GM21515 (cell line): ENCODE data around the gene CFAP141.

Experiments
- ATAC-seq: cut with Tn5 transposase; IDR thresholded peaks from one replicate; pipeline ENCODE4 v1.9.1; 2021; ENCODE audit not compliant: unreplicated experiment

Gene CFAP141

DNA sequence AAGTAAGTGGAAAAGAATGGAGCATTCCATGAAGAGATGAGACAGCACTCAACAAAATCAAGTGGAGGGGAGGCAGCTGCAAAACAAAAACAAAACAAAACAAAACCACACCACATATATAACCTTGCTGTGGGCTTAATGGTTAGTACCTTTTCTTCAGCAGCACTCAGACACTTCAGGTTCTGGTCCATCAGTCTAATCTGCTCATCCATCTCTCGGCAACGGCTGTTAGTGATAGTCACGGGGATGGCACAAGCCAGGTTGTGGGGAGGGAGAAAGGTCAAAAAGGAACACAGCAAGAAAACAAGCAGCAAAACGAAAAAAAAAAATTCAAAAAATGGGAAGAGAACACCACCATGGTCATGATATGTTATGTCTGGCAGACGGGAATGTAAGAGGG lies 34.3 kb downstream of the CFAP141 start:
- no peak for ATAC-seq

DNA sequence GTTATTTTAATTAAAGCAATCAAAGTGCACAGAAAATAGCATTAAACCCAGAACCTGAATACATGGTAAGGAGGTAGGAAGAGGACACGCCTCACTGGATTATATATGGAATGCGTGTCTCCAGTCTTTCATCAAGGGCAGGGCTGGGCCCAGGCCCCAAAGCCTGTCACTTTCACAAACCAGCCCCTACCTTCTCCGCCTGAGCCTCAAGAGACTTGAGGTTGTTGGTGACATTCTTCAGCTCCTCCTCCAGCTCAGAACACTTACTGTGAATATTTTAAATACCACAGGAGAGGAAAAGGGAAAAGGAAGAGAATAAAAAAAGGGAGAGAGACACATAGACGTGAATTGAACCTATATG lies 34.9 kb downstream of the CFAP141 start:
- ATAC-seq = no peak

DNA sequence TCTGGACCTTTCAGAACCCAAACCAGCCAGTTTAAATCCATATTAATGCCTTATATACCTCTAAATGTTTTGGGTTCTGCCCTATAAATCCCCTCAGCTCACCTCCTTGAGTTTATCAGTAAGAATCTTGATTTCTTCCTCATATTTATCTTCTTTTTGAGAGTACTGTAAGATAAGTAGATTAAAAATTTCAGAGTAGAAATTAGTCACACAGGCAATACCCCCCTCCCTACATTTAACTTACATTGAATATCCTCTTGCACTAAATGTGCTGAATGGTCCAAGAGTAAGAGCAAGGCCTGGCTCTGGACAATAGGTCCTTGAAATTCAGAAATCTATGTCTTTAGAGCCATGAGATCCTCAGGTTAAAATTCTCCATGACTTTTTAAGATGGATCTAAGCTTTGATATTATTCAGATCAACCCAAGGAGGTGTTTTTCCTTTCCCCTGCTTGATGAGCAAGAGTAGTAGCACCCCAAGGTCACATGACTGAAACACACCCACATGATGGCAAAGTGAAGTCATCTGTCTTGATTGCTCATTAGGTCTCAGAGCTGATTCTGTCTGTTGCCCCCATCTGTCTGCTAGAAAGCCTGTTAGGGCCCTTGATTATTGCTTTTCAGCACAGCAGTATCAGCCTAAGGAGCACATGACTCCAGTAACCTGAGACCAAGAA lies 35.4 kb downstream of the CFAP141 start:
- ATAC-seq = no peak

DNA sequence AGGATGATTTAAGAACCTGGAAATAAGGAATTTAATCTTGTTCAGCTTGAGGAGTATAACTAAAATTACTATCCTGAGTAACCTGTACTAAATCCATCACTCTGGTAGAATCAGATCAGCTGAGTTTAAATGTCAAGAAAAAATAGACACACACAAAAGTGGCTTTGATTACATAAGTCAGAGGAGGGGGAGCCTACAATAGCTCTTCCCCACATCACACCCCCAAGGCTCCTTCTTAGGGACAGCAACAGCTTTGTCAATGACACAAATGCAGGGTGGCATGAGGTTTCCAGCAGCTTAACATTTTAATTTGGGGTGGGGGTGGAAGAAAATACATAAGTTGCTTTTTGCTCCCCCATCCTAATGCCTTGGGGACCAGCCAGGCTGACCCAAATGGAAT lies 38.7 kb downstream of the CFAP141 start:
- no peak for ATAC-seq

DNA sequence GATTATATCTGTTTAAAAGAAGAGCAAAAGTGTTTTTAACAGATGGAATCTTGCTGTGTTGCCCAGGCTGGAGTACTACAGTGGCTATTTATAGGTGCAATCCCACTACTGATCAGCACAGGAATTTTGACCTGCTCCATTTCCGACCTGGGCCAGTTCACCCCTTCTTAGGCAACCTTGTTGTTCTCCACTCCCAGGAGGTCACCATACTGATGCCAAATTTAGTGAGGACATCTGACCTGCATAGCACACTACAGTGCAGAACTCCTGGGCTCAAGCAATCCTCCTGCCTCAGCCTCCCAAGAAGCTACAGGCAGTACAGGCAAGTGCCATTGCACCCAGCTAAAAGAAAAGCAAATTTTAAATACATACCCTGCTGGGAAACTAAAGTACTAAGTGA lies 39.9 kb downstream of the CFAP141 start:
- ATAC-seq = no peak

DNA sequence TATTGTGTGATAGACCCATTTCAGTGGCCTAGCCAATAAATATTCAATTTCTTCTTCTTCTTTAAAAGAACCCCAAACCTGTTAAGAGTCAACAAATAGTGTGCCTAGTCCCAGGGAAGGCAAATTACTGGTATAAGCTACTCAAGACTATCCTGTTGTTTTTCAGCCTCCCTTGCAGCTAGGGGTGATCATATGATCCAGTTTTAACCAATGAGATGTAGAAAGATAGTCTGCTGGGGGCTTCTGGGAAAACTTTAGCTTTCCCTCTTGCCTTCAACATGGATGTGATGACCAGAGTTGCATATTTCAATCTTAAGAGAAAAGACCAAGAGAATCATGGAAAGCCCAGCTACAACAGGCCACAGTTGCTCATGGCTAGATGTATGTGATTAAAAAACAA lies 46.6 kb downstream of the CFAP141 start:
- ATAC-seq = no peak

DNA sequence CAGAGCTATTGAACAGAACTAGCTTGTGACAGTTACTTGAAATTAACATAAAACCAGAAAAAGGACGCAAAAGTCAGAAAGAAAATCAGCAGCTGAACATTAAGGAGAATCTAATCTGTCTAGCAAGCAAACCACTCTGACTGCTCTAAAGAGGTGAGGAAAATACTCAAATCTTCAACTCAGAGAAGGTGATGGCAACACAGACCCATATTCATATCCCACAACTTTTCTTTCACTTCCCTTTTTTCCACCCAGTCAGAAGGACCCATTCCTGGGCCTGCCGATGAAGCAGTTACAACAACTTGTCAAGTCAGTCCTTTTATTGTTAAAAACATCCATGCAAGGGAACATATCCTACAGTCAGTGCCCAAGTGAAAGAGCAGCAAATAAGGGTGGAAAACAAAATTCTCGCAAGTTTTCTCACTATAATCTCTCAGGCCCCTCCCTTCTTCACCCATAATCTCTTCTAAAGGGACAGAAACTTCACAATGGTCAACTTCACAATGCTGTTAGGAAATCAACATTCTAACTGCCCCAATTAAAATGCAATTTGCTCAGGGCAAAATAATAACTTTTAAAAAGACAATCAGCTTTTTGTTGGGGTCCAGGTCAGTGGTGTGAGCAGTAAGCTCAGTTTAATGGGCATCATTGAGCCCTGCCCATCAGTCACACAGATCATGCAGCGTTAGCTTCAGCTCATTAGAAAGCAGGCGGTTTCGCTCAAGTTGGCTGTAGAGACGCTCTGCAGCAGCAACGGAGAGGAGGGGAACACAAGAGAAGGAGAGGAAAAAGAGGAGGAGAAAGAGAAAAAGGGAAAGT lies 47.6 kb downstream of the CFAP141 start:
- ATAC-seq = peak; percentile 35

DNA sequence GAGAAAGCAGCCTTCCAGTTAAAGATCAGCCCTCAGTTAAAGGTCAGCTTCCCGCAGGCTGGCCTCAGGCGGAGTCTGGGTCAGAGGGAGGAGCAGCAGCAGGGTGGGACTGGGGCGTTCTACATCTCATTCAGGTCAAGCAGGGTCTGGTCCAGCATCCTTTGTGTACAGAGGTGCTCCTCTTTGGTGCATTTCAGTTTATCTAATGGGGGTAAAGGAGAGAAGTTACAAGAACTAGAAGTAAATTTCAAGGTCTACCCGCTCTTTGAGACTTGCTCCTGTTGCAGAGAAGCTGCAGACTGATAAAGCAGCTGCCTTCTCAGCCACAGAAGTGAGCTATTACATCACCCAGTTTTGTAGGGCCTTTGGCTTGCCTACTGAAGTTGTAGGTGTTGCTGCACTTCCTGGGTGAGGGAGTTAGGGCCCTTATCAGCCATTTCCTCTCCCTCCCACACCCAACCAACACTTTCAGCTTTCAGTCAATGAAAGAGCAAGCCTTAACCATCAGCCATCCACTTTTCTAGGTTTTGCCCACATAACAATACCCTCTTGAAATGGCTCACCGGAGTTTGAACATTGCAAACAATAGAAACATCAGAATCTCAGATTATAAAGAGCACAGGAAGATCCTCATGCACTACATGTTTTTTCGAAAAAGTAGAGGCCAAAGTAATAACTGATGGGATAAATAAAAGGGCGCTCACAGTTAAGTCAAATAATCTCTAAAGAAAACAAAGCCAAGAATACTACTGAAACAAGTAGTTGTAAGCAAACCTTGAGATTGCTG lies 48.4 kb downstream of the CFAP141 start:
- peak; percentile 89 for ATAC-seq

DNA sequence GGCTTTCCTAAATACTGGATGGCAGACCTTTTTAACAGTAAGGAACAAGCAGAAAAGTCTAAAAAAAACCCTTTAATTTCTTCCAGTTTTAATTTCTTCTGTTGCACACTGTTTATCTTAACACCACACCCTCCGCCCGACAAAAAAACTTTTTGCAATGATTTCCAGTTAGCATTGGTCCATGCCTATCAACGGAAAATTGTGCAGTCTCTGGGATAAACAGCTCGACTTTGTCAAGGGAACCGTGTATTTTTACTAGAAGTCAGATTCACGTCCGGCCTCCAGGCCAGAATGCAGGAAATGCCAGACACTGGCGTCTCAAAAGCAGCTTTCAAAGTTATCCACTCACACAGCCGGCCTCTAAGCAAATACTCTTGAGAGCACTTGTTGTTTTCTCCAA lies 50.9 kb downstream of the CFAP141 start:
- no peak for ATAC-seq

DNA sequence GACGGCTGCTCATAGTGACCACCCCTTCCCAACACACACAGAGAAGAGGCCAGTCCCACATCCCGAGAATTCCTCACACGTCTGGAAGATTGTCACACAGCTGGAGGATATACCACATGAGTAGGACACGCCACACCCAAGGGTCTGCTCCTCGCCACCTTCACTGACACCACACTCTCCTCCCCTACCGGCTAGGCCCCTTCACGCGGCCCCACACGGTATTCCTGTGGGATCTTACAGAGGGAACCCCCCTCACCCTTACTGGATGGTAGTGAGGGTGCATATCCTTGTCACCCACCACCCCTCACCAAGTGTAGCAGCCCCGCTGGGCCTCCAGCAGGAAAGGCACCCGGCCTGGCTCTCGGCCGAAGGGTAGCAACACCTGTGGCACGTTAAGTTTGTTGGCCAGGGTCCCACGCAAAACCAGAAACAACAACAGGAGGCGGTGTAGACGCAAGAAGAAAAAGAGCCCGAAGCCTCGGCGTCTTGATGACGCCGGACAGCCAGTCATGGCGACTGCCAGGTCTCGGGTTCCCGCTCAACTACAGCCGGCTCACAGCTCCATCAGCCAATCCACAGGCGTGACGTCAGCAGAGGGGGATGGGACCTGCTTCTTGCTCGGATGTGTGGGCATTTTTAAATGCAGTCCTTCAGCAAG lies 51.5 kb downstream of the CFAP141 start, which contains the start of gene NUP210L:
TSS of gene NUP210L (minus strand) at position 540 of the 658 bp plus-strand sequence.
- ATAC-seq = no peak

DNA sequence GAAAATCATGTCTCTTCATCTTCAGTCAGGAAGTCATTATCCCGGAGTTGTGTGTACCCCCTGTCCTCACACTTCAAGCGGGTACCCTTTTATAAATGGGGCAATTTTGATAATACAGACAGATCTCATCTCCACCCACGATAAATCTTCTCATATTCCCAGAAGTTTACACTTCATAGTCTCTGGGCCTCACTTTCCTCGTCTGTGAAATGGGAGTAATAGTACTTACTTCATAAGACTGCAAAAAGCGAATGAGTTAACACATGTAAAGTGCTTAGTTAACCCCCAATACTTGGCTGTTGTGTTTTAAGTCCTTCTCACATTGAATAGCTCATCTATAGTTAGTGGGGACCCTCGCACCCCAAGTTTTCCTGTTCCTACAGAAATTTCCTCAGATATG lies 52.1 kb downstream of the CFAP141 start:
- no peak for ATAC-seq

DNA sequence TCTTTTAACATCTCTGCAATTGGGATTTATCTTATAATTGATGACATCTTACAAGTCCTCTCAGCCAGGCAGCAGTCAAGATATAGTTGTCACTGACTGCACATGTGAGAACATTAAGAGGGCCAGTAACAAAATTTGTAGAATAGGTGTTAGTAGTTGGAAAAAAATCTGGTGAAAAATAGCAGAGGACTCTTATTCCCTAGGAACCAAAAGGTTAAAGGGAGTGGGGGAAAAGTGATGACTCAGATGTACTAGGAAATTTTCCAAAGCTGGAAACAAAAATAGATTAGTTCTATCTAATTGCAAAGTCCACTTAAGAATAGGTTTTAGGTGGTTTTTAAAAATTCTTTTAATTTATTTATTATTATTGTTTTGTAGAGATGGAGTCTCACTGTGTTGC lies 54.8 kb downstream of the CFAP141 start:
- no peak for ATAC-seq
